Skeletal muscle cell (primary cell): ENCODE data around the gene TTI1.

Experiments
- DNase-seq: peaks from one replicate; pipeline ENCODE4 v3.0.0-alpha.2; 2010; ENCODE audit warnings: low read depth
- H3K4me3 ChIP-seq: 2 replicates; pipeline ENCODE4 v1.5.1; 2011; ENCODE audit warnings: low read depth, mild to moderate bottlenecking, control low read depth, low read length, moderate library complexity

The TTI1 gene

DNA sequence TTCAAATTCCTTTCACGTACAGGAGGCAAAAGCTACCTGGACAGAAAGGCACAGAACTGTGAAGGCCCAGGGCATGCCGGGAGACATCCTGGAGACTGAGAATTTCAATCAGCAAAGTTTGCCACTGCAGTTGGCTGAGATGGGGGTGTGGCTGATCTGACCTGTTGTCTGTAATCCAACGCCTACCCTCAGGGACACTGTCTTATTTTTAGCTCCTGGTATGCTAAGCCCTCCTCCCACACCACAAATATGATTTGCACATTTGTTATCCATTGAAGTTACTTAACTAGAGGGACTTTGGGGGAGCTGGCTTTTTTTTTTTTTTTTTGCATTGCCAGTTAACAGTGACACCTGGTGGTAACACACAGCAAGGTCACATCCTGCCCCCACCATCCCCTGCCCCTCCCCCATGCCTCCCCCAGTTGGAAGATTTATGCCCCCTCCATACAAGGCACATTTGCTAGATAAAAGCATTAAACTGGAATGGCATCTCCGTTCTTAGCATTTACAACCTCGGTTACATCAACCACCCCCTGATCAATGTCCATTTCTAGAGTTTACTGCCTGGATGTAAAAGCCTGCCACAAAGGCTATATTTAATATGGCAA lies 40.4 kb downstream of the TTI1 start:
- H3K4me3 ChIP-seq = no peak overlapping the region
- peak; percentile 74 for DNase-seq

DNA sequence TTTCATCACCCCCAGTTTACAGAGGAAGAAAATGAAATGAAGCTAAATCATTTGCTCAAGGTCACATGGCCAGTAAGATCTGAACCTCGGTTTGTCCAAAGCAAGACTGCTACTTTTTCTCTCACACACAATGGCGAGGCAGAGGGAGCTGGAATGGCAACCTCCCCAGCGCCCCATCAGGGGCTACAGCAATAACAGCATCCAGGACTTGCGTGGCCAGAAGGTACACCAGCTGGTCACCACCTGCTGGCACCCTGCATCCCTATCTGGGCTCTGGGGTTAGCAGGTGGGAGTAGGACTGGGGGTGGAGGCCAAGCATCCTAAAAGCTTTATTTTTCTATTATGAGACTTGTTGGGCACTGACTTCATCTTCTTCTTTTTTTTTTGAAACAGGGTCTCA lies 41.3 kb downstream of the TTI1 start:
- H3K4me3 ChIP-seq = no peak overlapping the region
- DNase-seq = no peak

DNA sequence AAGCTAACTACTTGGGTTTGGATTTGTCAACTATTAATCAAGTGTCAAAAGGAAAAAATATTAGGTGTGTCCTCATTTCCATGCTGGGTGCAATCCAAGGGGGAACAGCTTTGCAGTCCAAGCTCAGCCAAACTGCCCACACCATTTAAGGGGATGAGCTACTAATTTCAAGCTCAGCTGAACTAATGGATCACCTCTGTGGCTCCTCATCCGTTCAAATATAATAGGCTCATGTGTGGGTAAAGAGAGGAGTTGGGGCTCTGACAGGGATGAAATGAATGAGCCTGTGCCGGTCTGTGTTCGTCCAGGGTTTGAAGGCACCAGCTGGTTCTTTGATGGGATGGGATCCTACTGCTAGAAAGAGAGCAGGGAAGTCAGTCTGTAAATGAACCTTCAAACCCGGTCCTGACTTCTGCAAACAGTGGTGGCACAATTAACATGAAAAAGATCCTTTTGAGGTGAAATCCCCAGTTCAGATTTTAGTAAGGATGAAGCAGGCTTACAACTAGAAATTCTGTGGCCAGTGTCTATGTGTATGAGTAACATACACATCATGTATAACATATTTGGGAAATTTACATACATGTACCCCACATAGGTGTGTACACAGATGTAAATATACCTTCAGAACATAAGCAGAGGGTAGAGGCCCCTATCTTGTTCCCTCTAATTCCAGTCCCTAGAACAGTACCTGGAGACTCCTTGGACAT lies 41.9 kb downstream of the TTI1 start:
- DNase-seq = no peak
- no peak overlapping the region for H3K4me3 ChIP-seq

DNA sequence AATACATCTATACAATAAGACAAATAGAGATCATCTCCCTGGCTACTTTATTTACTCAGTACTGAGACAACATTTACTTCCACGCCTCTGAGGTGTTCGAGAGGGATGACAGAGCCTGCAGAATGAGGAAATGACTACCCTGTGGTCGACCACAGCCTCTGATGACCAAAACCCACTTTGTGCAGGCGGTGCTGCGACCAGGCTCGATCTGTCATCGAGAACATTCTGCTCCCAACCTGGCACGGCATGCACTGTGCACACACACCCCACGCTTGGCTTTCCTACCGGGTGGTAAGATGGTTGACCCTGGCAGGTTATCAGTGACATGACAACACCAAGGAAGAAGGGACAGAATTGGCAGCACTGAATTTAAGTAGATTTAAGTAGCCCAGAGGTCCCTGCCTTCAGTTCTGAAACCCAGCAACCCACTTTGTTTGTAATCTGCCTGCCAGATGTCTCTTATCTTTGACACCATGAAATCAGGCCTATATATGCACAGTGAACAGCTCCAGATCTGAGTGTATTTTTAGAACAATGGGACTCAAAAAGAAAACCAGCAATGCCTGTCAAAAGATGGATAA lies 42.6 kb downstream of the TTI1 start:
- peak; percentile 33 for DNase-seq
- no peak overlapping the region for H3K4me3 ChIP-seq

DNA sequence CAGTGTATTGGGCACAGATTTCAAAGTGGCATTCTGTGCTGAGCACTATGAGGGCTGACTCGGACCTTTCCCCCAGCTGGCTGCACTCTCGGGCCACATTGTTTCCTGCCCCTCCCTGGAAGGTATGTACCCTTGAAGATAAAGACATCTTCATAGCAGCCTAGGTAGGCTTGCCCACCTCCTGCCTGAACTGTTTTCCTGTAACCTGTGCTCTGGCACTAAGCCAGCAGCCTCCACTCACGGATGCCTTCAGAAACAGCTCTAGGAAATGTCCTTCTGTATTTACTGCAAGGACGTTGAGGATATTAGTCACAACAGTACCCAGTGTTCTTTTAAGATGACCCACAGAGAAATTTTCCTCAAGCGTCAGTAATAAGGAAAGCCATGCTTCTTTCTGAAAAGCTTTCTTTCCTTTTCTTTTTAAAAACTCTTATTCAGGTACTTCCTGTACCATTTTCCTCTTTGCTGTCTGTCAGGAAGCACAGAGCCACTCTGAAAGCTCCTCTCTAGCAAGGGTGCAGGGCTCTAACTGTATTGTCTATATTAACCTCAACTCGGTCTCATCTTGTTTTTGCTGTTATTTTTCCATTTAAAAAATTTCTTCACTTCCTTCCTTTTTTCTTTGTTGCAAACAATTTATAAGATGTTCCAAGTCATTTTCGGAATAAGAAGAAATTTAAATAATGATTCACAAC lies 43.5 kb downstream of the TTI1 start:
- no peak for DNase-seq

DNA sequence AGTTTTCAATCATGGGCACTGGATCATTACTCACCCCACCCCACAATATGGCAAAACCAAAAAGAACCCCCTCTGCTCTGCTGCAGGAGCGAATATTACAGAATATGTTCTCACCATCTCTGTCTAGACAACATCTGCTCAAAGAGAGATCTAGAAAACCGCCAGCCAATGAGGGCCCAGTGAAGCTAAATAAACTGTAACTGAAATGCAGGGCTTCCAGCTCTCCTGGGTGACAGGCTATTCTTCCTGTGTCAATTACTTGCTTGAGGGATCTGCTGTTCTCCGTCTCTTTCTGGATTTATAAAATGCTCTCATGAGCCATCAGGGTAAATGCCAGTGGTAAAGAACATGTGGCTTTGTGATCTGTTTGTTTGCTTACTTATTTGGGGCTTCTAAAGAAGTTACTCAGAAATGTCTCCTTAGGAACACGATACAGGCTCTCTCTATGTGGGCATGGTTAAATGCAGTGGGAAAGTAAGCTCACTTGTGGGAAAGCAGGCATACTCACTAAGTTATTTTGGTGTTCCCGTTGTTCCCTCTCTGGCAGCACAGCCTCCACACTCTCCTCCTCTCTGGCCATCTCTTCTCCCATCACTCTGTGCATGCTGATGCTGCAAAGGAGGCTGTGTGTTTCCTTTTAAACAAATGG lies 44.8 kb downstream of the TTI1 start:
- DNase-seq = no peak

More for the DNA sequence above, 43.5 kb downstream of the TTI1 start:
- no peak overlapping the region for H3K4me3 ChIP-seq

DNA sequence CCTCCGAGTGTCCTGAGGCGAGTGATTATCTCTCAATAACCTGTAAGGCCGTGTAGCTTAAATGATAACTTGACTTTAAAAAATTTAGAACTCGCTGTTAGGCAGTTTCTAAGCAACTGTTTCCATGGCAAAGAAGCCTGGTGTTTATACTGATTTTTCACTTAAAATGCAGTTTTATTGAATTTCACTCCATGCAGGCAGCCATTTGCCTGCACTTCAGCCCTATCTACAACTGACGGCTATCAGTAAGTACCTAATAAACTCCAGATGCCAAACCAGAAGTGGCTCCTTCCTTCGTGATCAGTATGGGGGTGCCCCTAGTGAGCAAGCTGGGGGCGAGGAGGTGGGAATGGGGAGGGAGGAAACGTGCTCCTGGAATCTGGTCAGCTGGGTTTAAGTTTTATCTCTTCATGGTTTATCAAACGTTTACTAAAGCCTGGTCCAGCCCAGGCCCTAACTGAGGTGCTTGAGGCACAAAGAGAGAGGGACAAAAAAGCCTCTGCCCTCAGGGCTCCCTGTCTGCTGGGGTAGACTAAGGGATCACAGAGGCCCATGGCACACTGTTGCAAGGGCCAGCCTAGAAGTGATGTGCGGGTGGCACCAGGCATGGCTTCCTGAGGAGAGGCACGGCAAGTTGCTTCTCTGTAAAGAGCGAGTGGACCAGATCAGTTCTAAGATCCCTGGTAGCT lies 45.5 kb downstream of the TTI1 start:
- no peak for DNase-seq
- H3K4me3 ChIP-seq = no peak overlapping the region

More for the DNA sequence above, 44.8 kb downstream of the TTI1 start:
- no peak overlapping the region for H3K4me3 ChIP-seq

DNA sequence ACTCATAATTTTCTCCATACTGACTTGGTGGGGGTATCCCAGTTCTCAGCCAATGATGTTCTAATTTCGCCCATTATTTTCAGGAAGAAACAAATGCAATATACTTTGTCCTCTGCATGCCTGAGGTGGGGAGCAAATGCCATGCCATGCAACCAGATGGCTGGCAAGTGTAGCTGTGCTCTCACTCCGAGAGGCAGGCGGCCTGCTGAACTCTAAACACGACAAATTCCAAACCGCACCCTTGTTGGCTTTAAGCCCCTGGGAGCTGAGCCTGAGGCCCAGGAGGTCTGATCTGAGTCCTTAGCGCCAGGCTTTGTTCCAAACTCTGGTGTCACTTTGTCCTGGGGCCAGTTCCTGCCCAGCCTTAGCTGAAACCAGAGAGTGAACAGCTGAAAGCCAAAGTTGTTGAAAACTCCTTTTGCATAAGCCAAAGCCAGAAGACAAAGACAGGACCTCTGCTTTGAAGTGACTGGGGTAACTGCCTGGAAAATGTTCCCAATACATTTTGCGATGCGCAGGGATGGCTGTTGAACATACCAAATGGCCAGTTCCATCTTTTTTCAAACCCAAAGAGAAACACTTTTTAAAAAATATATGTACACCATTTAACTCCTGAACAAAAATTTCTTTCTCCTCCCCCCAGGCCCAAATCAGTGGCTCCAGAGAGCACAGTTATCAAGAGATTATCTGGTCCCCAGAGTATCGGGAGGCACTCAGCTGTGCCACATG lies 46.2 kb downstream of the TTI1 start:
- no peak overlapping the region for H3K4me3 ChIP-seq

DNA sequence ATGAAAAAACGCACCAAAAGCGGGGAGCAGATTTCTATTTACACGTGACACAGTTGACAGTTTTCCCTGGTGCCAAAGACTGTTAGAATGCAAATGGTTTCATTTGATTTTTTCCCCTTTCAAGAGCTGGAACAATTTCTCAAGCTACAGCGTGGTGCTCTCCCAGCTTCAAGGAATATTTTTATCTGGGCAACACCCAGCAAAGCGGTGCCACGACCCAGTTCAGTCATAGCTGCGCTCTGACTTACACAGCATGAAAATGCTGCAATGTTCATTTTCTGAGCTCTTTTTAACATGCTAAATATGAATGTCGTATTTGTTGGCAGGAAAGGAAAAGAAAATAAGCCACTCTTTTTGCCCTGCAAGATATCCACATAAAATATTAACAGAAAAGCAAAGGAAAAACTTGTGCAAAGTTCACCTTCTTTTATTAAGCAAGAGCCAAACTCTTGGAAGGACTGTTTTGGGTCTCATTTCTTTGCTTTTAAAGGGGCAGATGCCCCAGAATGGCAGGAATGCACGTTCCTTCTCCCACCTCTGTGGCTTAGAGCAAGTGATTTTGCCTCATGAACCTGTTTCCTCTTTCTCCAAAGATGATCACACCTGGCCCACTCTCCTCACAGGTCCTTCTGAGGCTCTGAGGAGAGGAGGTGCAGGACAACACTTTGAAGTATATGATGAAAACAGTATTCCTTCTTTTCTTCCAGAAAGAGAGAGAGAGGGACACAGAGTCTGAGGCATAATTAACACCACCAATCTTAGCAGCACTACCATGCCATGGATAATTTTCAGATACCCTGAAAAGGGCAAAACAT lies 47.0 kb downstream of the TTI1 start:
- H3K4me3 ChIP-seq = no peak overlapping the region
- DNase-seq = no peak

More for the DNA sequence above, 46.2 kb downstream of the TTI1 start:
- DNase-seq = no peak

DNA sequence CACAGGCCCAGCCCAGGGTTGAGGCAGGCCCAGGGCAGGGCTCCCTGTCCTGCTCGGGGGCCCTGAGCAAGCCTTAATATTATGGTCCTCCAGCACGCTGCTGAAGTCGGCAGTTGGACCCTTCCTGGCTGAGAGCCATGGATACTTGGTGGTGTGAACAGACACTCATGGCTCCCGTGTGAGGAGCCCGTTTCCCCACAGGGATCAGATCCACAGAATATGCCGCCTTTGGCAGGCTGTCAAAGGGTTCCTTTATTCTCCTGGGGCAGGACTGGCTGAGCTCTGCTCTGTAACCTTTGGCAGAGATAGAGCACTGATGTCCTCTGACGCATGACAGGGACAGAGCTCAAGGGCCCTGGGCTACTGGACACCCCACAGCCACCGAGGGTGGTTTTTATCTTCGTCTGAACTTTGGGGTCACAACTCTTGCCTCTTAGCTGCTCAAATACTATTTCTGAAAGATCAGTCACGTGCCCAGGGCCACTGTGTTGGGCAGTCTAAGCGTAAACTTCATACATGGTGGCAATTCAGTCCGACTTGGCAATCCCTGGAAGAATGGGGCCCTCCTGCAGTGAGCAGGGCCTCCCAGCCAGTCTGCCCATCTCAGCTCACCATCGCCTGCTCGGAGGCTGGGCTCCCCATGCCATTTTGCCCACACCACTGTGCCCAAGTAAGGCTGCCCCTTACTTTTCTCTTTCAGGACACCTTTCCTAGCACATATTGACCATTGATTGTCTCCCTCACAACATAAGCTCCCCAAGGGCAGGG lies 49.1 kb downstream of the TTI1 start:
- DNase-seq = no peak
- H3K4me3 ChIP-seq = no peak overlapping the region

DNA sequence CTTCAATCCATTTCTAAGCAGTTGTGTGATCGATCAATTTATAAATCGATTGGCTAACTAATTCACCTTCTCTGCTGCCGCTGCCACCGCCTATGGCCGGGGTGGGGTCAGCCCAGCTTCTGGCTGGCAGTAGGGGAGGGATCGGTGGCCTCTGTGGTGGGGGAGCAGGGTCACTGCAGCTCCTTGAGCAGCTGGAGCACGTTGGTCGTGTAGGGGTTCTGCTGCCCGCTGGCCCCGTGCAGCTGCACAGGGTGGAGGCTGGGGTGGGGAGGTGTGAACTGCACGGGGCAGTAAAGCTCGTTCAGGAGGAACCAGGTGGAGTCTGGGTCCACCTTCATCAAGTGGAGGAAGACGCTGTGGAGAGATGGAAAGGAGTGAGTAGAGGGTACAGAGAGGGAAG lies 50.0 kb downstream of the TTI1 start:
- no peak for DNase-seq
- H3K4me3 ChIP-seq = no peak overlapping the region

DNA sequence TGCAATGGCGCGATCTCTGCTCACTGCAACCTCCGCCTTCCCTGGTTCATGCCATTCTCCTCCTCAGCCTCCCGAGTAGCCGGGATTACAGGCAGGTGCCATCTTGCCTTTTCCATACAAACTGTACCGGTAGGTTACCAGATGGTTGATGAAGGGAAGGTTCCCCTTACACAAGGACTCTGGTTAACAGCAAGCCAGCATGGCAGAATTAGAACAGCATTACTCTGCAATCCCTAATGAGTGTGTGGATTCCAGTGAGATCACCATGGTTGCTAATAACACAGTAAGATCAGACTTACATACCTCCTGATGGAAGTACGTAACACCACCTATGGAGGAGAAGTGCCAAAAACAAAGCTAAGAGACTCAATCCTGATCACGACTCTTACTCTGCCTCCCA lies 51.7 kb downstream of the TTI1 start:
- DNase-seq = no peak
- H3K4me3 ChIP-seq = no peak overlapping the region

DNA sequence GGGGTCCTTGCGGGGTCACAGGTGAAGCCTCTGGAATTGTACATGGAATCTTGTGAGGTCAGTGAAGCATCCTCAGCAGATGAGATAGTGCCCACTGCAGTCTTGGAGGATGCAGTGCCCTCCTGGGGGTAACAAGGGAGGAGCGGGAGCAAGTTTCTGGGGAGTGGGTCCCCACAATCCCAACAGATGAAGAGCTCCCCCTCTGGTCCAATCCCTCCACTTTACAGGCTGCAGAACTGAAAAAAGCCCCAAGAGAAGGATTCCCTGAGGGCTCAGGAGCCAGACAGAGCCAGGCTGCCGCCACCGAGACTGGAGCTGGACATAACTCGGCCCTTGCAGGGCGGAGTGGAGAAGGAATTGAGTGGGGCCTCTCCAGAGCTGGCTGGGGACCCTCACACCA lies 52.4 kb downstream of the TTI1 start:
- no peak overlapping the region for H3K4me3 ChIP-seq
- DNase-seq = no peak

DNA sequence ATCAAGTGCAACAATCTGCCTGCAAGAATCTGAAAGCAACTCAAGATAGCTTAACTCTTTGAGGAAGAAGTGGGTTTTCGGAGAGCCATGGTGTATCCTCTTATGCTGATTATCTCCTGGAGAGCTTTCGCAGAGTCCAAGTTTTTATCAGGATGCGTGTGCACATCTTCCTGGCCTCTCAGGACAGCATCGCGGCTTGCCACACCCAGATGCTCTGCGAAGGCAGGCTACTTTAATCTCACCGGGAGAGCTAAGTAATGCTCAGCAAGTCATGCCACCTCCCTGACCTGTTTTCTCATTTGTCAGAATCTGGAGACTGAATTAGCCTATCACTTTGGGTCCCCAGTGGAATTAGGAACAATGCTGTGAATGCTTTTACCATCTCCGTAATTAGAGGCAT lies 52.9 kb downstream of the TTI1 start:
- DNase-seq = no peak
- H3K4me3 ChIP-seq = no peak overlapping the region

DNA sequence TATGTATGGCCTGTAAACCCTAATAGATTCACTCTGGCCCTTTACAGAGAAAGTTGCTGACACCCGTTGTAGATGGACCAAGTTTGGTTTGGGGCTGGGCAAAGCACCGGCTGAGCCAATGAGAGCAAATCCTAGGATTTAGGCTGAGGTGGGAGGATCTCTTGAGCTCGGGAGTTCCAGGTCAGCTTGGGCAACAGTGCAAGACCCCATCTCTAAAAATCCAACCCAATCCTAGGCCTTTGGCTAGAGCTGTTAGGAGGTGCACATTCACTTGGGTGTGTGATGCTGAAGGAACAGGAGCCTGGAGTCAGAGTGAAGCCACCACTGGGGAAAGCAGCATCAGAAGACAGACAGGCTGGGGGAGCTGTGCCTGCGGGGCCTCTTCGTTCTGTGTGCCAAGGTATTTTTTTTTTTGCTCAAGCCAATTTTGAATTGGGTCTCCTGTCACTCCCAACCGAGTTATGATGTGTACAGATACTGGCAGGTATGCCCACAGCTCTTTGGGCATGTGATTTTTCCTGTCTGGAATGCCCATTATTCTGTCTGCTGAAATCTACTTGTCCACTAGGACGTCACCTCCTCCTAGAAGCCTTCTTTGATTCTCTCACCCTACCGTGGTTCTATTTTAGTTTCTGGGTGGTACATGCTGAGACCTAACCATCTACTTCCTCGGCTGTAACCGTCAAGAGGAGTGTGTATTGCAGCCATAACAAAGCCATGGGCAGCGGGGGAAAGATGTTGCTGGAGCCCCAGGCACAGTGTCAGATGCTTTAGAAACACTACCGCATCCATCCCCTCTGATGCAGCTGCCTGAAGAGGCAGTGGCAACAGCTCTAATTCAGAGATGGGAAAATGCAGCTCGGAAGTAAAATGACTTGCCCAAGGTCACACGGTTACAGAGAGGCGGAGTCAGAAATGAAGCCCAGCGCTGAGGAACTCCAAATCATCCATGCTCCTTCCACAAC lies 54.0 kb downstream of the TTI1 start:
- H3K4me3 ChIP-seq = no peak overlapping the region
- DNase-seq = no peak

DNA sequence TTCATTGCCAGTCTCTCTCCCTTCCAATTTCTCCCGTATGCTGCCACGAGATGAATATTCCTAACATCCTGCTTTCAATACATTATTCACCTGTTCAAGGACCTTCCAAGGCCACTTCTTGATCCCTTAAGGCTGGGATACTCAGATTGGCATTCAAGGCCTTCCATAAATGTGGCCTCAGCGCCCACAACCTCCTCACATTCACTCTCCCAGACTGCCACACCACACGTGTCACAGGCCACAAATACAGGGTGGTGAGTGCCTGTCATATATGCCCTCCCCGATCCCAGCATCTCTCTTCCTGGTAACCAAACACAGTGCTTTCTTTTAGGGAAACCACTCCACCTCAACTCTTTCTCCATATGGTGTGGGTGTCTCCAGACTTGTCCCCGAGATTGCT lies 55.5 kb downstream of the TTI1 start:
- no peak for DNase-seq
- no peak overlapping the region for H3K4me3 ChIP-seq
